HG02571 (cell line): ENCODE data around the gene AXDND1.

ENCODE experiments used
- ATAC-seq: cut with Tn5 transposase; IDR thresholded peaks from one replicate; pipeline ENCODE4 v1.9.1; 2021; ENCODE audit warnings: mild to moderate bottlenecking, moderate library complexity; ENCODE audit not compliant: unreplicated experiment

The AXDND1 gene

GRCh38 chr1:179554427-179554826 lies 188.7 kb downstream of the AXDND1 start:
- no peak for ATAC-seq

GRCh38 chr1:179558078-179558477 lies 192.3 kb downstream of the AXDND1 start:
- ATAC-seq, result no peak

- no peak for ATAC-seq
Measured at GRCh38 chr1:179575497-179576314, 209.9 kb downstream of the AXDND1 start, which contains the start of gene NPHS2. NPHS2 (minus strand) TSS chr1:179575948; CDS start chr1:179575864, 84 bp downstream.

GRCh38 chr1:179576509-179576908 lies 210.7 kb downstream of the AXDND1 start:
- no peak for ATAC-seq

GRCh38 chr1:179583771-179584320 lies 218.1 kb downstream of the AXDND1 start:
- no peak for ATAC-seq

GRCh38 chr1:179586107-179586823 lies 220.5 kb downstream of the AXDND1 start:
- no peak for ATAC-seq

GRCh38 chr1:179587336-179587735 lies 221.6 kb downstream of the AXDND1 start:
- no peak for ATAC-seq

- no peak for ATAC-seq
Measured at GRCh38 chr1:179588425-179589024, 222.8 kb downstream of the AXDND1 start.

GRCh38 chr1:179589509-179589908 lies 223.7 kb downstream of the AXDND1 start:
- ATAC-seq, result no peak

GRCh38 chr1:179590671-179591070 lies 224.9 kb downstream of the AXDND1 start:
- ATAC-seq, result no peak

- ATAC-seq, result no peak
Measured at GRCh38 chr1:179591253-179591591, 225.5 kb downstream of the AXDND1 start.

GRCh38 chr1:179591592-179592580 lies 226.1 kb downstream of the AXDND1 start, which contains the start of gene TDRD5:
TDRD5 (plus strand) TSS chr1:179591832; CDS start chr1:179592616, 784 bp downstream.
- no peak for ATAC-seq

GRCh38 chr1:179598631-179599030 lies 232.9 kb downstream of the AXDND1 start:
- ATAC-seq, result no peak

- no peak for ATAC-seq
Measured at GRCh38 chr1:179599623-179600249, 234.0 kb downstream of the AXDND1 start.

GRCh38 chr1:179601093-179601492 lies 235.3 kb downstream of the AXDND1 start:
- ATAC-seq, result no peak
